MG63 (cell line): ENCODE results near the gene FAM90A1. TPM values are rescaled to one million over a fixed set of nuclear protein-coding genes. Genes with fewer than 3 reads are reported as not detected.
"Not testable (repeated sequence)": the region's sequence is repeated elsewhere in the genome, so short reads cannot be mapped to it uniquely, and the experiment has no call there.

Experiments
- DNase-seq: peaks from one replicate; pipeline ENCODE4 v3.0.0-alpha.2; 2020
- H3K27me3 ChIP-seq: fragments of 250-450 bp; sonication (Bioruptor Pico); 2 replicates; pipeline ENCODE4 v1.5.1; 2020; ENCODE audit warnings: mild to moderate bottlenecking, moderate library complexity
- H3K36me3 ChIP-seq: fragments of 250-450 bp; sonication (Bioruptor Pico); 2 replicates; pipeline ENCODE4 v1.5.1; 2020; ENCODE audit warnings: mild to moderate bottlenecking, moderate library complexity
- H3K4me3 ChIP-seq: fragments of 250-450 bp; sonication (Bioruptor Pico); 2 replicates; pipeline ENCODE4 v1.5.1; 2020; ENCODE audit warnings: mild to moderate bottlenecking, moderate library complexity
- H3K9me3 ChIP-seq: fragments of 250-450 bp; sonication (Bioruptor Pico); 2 replicates; pipeline ENCODE4 v1.5.1; 2020; ENCODE audit warnings: mild to moderate bottlenecking, moderate library complexity
- total RNA-seq: library from RNA; depleted of rRNA; stranded (reverse); fragments of >200 nt; shearing (Covaris generic); gene quantifications from 2 replicates; pipeline ENCODE4 v1.2.3, GENCODE V29; 2014; ENCODE audit warnings: low replicate concordance; rRNA removed

The FAM90A1 gene, protein sequence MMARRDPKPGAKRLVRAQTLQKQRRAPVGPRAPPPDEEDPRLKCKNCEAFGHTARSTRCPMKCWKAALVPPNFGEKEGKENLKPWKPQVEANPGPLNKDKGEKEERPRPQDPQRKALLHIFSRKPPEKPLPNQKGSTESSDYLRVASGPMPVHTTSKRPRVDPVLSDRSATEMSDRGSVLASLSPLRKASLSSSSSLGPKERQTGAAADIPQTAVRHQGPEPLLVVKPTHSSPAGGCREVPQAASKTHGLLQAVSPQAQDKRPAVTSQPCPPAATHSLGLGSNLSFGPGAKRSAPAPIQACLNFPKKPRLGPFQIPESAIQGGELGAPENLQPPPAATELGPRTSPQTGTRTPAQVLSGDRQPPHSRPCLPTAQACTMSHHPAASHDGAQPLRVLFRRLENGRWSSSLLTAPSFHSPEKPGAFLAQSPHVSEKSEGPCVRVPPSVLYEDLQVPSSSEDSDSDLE
- total RNA-seq = 0.07 and 0.43 TPM in 2 replicates

GRCh38 chr12:8226992-8227731, at the start of gene FAM90A1:
FAM90A1 (minus strand) TSS chr12:8227618; CDS start chr12:8224832, 2,786 bp downstream.
- H3K4me3 ChIP-seq = peak within 1 kb of the TSS; percentile 66
- H3K27me3 ChIP-seq, H3K9me3 ChIP-seq: not testable (repeated sequence)
- H3K36me3 ChIP-seq = peaks cover 26% of the 10 kb centered on the region
- DNase-seq = peak; percentile 90

- not testable (repeated sequence) for H3K27me3 ChIP-seq, DNase-seq, H3K9me3 ChIP-seq, H3K4me3 ChIP-seq, H3K36me3 ChIP-seq
Observed at GRCh38 chr12:8276397-8276796, 49.0 kb upstream of the FAM90A1 start.

DNA sequence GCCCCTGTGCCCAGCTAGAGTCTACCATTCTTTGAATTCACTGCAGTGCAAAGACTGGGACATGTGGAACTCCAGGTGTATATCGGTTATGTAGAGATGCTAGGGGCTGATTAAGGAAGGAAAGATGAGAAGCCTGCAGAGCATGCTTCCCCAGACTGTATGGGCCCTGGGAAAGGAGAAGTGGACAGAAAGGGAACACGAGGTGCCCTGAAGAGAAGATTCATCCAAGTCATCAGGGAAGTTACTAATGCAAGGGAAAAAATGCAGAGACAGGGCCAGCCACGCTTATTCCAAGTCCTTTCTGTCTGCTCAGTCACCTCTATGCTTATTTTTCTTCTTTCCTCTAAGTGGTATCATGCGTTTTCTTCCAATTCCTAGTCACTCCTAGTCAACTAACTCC, 39.3 kb upstream of the FAM90A1 start:
- not testable (repeated sequence) for DNase-seq, H3K9me3 ChIP-seq, H3K36me3 ChIP-seq, H3K4me3 ChIP-seq, H3K27me3 ChIP-seq

GRCh38 chr12:8264236-8264635, 36.8 kb upstream of the FAM90A1 start:
- H3K4me3 ChIP-seq, H3K36me3 ChIP-seq, DNase-seq, H3K27me3 ChIP-seq, H3K9me3 ChIP-seq: not testable (repeated sequence)

GRCh38 chr12:8261111-8261554, 33.7 kb upstream of the FAM90A1 start:
- H3K36me3 ChIP-seq, H3K27me3 ChIP-seq, H3K9me3 ChIP-seq, H3K4me3 ChIP-seq: not testable (repeated sequence)
- DNase-seq = peak; percentile 46

DNA sequence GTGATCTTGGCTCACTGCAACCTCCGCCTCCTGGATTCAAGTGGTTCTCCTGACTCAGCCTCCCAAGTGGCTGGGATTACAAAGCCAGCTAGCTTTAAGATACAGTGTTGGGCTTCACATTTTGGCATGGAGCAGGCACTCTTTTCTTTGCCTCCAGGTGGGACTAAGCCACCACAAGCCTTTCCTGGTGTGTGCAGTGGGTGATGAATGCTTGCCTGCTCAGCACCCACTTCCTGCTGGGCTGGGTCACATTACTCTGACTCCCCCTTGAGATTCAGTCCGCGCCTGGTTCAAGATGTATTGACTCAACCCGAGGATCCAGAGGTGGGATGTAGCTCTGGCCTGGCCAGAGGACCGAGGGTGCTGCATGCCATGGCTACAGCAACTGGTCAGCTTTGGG, 28.9 kb upstream of the FAM90A1 start:
- not testable (repeated sequence) for H3K27me3 ChIP-seq, DNase-seq, H3K9me3 ChIP-seq, H3K36me3 ChIP-seq, H3K4me3 ChIP-seq

DNA sequence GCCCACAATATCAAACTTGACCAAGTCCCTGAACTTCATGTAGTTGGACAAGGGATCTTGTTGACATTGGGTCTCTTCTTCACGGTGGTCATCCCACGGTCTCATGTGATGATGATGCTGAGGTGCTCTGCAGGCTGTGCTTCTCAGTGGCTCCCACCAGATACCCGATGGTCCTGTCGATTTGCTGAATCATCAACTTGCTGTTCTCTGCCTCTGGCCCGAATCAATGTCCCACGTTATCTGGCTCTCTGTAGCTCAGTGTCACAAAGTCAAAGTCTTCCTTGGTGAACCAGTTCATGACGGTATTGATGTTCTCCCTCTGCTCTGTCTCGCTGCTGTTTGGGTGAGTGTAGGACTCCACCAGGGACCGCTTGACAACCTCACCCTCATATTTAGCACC, 27.3 kb upstream of the FAM90A1 start:
- not testable (repeated sequence) for DNase-seq, H3K4me3 ChIP-seq, H3K9me3 ChIP-seq, H3K27me3 ChIP-seq, H3K36me3 ChIP-seq

GRCh38 chr12:8252056-8252818, 24.8 kb upstream of the FAM90A1 start:
- not testable (repeated sequence) for H3K9me3 ChIP-seq

DNA sequence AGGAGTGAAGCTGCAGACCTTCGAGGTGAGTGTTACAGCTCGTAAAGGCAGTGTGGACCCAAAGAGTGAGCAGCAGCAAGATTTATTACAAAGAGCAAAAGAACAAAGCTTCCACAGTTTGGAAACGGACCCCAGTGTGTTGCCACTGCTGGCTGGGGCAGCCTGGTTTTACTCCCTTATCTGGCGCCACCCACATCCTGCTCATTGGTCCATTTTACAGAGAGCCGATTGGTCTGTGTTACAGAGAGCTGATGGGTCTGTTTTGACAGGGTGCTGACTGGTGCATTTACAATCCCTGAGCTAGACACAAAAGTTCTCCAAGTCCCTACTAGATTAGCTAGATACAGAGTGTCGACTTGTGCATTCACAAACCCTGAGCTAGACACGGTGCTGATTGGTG, 24.2 kb upstream of the FAM90A1 start:
- not testable (repeated sequence) for H3K36me3 ChIP-seq, H3K27me3 ChIP-seq, DNase-seq, H3K9me3 ChIP-seq
- peak overlapping the region; percentile 15; the same call in 1 of the 2 replicates for H3K4me3 ChIP-seq

More at GRCh38 chr12:8252056-8252818, 24.8 kb upstream of the FAM90A1 start:
- H3K27me3 ChIP-seq, H3K36me3 ChIP-seq, H3K4me3 ChIP-seq, DNase-seq: not testable (repeated sequence)

DNA sequence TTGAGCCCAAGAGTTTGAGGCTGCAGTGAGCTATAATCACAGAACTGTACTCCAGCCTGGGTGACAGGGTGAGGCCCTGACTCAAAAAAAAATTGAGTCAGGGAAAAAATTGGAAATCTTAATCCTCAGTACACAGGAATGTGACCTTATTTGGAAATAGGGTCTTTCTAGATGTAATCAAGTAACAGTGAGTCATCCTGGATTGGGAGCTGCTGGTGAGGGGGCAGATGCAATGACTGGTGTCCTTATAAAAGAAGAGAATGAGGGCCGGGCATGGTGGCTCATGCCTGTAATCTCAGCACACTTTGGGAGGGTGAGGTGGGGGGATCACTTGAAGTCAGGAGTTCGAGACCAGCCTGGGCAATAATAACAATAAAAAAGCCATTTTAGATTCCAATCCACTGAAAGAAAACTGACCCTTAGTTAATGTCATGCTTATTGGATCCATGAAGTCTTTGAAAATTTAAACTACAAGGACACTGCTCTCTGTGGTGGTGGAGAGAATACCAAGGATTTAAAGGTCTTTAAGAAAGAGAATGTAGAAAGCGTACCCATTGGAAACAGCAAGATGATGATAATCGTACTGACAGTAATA, 19.6 kb upstream of the FAM90A1 start:
- not testable (repeated sequence) for H3K36me3 ChIP-seq, H3K4me3 ChIP-seq, H3K9me3 ChIP-seq, H3K27me3 ChIP-seq
- DNase-seq = peak; percentile 66

- DNase-seq, H3K36me3 ChIP-seq, H3K27me3 ChIP-seq, H3K9me3 ChIP-seq: not testable (repeated sequence)
- peak overlapping the region; percentile 88 for H3K4me3 ChIP-seq
Observed at GRCh38 chr12:8243682-8244161, 16.3 kb upstream of the FAM90A1 start.

- not testable (repeated sequence) for H3K27me3 ChIP-seq, H3K36me3 ChIP-seq, H3K9me3 ChIP-seq
- DNase-seq = peak; percentile 97
- H3K4me3 ChIP-seq = peak overlapping the region; percentile 88
Observed at GRCh38 chr12:8242880-8243681, 15.7 kb upstream of the FAM90A1 start.

- H3K36me3 ChIP-seq, DNase-seq, H3K9me3 ChIP-seq, H3K27me3 ChIP-seq: not testable (repeated sequence)
- H3K4me3 ChIP-seq = peak overlapping the region; percentile 88
Observed at GRCh38 chr12:8242622-8242879, 15.1 kb upstream of the FAM90A1 start.

DNA sequence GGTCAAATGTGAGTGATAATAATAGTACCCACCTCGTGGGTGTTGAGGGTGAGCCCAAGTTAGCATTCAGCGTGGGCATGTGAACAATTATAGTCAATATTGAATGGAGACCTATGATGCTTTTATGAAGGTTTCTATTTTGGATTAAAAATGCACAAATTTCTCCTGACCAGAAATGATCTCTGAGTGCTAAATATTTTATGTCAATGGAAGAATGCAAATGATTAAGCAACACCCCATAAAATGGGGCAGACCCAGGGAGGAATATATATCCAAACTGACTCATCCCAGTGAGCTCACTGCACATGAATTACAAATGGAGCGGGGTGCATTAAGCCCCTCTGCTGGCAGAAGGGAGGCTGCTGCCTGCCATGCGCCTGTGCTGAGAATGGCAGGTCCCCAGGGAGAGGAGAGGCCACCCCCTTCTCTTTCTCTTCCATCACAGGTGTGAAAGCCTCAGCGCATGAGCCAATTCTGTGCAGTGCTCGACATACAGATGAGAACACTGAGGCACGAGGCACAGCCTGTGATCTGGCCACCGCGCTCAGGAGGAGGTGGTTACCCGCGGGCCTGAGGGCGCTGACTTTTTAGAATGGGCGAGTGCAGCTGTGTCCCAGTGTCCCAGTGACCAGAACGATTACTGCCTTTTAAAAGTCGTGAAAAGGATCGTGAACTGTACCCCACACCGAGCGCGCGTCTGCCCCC, 14.7 kb upstream of the FAM90A1 start:
- H3K27me3 ChIP-seq, H3K36me3 ChIP-seq, H3K9me3 ChIP-seq: not testable (repeated sequence)
- peak overlapping the region; percentile 88 for H3K4me3 ChIP-seq
- DNase-seq = peak; percentile 52

DNA sequence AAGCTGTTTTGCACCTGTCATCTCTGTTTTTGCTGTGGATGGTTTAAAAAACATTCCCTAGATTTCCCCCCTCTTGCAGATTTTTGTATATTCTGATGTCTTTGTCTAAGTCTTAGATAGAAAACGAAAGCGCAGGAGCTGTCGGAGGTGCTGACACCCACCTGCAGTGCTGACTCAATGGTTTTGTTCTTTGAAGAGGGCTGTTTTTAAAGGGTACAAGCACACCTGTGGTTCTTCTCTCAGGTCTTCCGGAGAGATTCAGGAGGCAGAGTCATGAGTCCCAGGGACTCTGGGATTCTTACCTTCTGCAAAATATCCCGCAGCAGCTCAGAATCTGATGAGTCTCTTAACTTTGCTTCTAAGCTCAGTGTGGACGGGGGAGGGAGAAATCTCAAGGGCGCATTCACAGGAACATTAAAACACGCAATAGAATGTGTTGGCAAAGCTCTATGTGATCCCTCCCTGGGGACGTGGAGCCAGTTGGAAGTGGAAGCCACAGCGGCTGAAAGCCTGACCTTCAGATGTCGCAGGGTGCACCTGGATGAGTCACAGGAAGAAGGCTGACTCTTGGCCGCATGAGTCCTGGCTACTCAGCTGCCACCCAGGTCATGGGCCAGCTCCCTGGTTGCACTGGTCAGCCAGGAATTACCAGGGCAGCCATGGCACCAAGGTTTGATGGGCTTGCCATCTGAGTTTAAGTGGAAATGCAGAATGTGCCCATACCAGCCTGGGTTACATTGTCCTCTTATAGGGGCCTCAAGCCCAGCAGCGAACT, 13.1 kb upstream of the FAM90A1 start:
- H3K9me3 ChIP-seq, H3K27me3 ChIP-seq, H3K4me3 ChIP-seq, DNase-seq: not testable (repeated sequence)
- peaks cover 20% of the 10 kb centered on the region for H3K36me3 ChIP-seq
